Neural progenitor cell (in vitro differentiated cells): ENCODE data around the gene NUP210.

Source experiments
- CTCF ChIP-seq: fragments of 200-600 bp; sonication (generic); IDR thresholded peaks from 2 replicates; pipeline ENCODE4 v1.5.1; 2017; ENCODE audit warnings: antibody characterized with exemption, mild to moderate bottlenecking
- EZH2 ChIP-seq: fragments of 200-600 bp; sonication (generic); IDR thresholded peaks from 2 replicates; pipeline ENCODE4 v1.6.1; 2017; ENCODE audit warnings: antibody characterized with exemption, mild to moderate bottlenecking, moderate library complexity
- EZH2phosphoT487 ChIP-seq: fragments of 200-600 bp; sonication (generic); IDR thresholded peaks from 2 replicates; pipeline ENCODE4 v1.6.1; 2017; ENCODE audit warnings: antibody characterized with exemption

- no peak for TF ChIP-seq CTCF
- TF ChIP-seq EZH2phosphoT487, result no peak
- TF ChIP-seq EZH2, result no peak
These were observed 141.2 kb downstream of the NUP210 start for GRCh38 chr3:13278783-13279531.
